GM19351 (cell line): ENCODE results near the gene LHFPL3.
"Not testable (repeated sequence)": the region's sequence is repeated elsewhere in the genome, so short reads cannot be mapped to it uniquely, and the experiment has no call there.

Source experiments
- ATAC-seq: cut with Tn5 transposase; IDR thresholded peaks from one replicate; pipeline ENCODE4 v1.9.1; 2021; ENCODE audit warnings: mild to moderate bottlenecking, moderate library complexity; ENCODE audit not compliant: unreplicated experiment

Gene LHFPL3

DNA sequence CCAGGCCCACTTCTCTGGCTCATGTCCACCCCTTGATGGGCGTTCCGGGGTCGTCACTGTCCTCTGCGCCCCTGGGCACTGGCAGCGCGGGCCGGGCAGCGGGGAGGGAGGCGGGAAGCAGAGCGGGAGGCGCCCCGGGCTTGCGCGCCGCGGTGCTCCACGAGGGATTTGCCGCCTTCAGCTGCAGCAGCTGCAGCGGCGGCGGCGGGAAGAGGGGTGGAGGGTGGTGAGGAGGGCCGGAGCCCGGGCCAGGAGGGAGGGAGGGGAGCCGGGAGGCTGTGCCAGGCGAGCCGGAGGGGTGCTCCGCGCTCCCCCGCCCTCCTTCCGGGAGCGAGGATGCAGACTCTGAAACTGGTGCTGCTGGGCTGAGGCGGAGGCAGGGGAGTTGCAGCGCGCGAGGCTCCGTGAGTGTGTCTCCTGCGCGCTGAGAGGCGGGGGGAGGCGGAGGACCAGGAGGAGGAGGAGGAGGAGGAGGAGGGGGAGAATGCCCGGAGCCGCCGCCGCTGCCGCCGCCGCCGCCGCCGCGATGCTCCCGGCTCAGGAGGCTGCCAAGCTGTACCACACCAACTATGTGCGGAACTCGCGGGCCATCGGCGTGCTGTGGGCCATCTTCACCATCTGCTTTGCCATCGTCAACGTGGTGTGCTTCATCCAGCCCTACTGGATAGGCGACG is at the start of gene LHFPL3:
LHFPL3 (plus strand) TSS at position 308 of the 674 bp plus-strand sequence.
- no peak for ATAC-seq

DNA sequence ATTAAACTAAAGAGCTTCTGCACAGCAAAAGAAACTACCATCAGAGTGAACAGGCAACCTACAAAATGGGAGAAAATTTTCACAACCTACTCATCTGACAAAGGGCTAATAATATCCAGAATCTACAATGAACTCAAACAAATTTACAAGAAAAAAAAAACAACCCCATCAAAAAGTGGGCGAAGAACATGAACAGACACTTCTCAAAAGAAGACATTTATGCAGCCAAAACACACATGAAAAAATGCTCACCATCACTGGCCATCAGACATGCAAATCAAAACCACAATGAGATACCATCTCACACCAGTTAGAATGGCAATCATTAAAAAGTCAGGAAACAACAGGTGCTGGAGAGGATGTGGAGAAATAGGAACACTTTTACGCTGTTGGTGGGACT is 46.7 kb upstream of the LHFPL3 start:
- ATAC-seq = not testable (repeated sequence)

DNA sequence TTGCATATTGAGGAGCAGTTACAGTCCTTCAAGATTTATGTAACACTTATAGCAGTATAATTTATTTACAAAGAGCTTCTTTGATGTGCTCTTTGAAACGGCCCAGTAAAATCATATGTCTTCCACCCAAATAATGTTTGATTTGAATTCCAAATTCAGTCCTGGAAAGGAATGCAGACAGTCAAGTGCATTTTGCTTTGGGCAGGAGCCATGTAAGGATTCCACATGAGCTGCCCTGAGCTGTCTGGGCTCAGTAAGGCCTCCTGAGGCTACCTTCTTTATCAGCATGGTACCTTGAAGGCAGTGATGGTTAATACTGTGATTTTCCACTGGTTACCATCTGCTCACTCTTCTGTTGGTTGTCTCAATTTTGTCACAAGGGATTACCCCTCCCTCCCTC is 41.6 kb upstream of the LHFPL3 start:
- no peak for ATAC-seq

DNA sequence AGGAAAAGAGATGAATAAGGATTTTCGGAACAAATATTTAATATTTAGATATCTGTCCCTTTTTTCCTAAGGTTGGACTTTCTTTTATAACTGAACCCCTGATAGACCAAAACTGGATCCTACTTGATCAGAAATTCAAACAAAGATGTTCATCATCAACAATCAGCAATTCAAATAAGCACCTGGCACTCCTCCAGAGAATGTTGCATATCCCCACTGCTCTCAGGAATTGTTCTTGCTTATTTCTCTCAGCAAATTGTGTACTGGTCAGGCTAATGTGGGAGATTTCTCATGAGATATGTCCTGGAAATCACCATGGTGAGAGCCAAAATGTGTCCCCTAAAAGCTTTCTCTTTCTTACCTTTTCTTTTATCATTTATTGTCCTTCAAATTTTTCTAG is 40.3 kb upstream of the LHFPL3 start:
- ATAC-seq = no peak

DNA sequence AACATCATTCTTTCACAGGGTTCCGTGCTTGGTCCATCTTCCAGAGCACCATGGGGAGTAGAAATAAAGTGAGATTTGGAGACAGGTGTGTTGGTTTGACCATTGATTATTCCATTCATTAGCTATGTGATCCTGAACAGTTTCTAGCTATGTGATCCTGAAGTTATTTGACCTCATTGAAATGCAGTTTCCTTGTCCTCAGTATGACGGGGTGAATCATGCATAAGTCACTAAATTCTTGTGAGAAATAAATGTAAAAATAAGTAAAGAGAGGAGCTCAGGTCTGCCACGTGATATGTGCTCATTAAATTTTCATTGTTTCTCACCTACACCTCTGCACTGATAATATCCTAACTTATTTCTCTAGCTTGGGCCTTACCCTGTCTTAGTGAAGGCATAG is 34.1 kb upstream of the LHFPL3 start:
- ATAC-seq = no peak

DNA sequence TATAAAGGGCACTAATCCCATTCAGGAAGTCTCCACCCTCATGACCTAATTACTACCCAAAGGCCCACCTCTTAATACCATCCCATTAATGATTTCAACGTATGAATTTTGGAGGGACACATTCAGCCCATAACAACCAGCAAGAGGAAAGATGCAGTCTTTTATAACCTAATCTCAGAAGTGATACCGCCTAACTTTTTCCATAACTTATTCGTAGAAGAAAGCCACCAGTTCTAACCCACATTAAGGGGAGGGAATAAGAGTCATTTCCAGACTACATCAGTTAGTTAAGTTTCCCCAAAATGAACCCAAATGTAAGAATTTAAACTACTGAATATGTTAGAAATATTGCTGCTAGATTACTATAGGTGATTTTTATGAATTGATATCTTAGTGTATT is 32.1 kb upstream of the LHFPL3 start:
- no peak for ATAC-seq

DNA sequence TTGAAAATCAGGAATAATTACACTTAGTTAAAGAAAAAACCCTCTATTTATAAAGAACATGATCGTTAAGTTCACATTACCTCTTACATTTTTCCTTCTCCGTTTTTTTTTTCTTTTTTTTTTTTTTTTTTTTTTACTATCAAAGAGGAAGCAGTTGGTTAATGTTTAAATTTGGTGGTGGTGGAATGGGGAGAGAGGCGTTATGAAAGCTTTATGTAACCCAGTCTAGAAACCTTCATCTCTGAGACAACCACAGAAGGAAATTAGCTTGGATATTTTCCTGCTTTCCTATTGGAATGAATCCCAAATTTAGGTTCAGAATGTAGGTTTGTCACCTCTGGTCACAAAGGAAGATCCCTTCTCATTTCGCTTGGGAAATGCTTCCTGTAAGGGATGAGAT is 31.5 kb upstream of the LHFPL3 start:
- no peak for ATAC-seq

DNA sequence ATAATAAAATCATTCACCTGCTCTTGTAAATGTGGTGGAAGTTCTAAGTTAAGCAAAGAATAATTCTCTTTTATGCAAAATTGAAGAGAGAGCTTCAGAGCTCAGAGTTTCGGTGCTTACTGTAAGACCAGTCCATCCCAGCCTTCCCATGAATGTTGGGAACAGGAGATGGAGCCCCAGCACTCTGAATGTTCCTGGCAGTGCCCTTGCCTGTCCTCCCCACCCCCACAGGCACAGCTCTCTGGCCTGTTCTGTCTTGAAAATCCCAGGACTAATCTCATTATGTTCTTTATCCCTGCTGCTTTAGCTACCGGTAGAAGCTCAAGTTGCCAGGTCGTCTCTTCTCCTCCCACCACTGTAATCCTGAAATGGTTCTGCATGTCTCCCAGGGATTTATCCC is 29.1 kb upstream of the LHFPL3 start:
- ATAC-seq = no peak

DNA sequence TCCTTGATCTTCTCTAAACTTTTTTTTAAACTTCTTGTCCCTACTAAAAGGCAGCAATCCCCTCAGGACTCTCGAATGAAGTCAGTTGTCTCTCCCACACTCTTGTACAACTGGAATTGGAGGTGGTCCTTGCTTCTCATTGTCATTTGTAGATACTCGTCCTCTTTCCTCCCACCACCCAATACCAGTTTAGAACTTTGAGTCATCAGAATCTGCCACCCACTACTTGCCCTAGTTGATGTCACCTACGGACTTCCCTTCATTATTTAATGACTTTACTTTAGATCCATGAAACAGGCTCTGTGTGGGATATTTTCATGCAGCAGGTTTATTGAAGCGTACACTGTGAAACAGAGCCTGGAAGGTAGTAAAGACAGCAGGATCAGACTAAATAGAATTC is 28.6 kb upstream of the LHFPL3 start:
- no peak for ATAC-seq

DNA sequence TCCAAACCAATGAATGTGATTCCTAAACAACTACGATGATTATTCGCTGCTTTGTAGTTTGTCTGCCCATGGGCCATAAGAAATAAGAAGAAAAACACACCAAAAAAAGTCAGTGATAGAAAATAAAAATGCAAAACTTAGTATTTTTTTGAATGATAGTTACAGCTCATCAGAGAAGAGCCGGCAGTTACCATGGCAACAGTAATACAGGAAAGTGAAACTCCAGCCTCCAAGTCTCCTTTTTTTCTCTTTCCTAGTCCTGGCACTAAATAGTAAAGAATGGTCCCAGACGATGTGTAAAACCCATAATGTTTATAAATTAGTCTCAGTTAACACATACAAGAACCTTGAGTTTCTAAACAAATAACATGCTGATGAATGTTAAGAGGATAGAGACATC is 21.6 kb upstream of the LHFPL3 start:
- no peak for ATAC-seq

DNA sequence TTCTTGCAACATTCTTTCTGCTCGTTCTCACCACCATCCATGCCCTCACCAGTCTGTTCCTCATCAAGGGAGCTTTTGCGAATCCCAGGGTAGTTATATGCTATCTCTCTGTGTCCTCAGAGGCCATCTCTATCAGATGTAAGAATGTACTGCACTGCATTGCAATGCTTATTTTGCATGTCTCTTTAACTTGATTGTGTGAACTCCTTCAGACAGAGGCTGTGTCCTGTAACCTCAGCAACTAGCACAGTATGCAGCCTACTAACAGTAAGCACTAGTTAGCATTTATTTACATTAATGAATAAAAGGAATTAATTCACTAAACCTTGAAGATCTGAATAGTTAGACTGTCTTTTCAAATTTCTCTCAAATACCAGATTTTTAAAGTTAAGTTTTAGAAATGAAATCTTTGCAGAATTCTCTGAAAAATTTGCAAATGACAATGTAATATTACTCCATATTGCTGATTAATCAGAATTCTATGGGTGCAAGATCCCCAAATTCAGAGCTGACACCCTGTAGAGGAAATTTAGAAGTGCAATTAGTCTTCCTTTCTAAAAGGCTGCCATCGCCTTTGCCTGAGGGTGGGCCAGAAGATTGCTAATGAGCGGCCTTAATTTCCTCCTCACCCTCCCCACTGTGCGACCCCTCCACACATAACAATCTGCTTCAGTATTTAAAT is 10.3 kb upstream of the LHFPL3 start:
- no peak for ATAC-seq

DNA sequence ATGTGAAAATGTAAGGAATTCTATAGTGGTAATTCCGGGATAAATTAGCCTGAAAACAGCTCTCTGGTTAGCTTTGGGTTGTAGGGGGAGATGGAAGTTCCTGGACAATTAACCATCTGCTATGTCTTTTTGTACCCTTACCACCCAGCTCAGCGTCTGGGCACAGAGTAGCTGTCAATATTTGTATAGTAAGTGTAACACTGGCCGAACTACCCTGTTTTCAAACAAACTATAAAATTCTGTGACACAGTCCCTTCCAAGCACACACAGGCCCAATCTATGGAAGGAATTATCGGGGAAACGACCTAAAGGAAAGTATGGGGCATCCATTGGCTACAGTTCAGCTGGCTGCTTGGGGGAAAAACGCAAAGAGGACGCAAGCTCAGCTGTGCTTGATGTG is 869 bp upstream of the LHFPL3 start:
- ATAC-seq = no peak

DNA sequence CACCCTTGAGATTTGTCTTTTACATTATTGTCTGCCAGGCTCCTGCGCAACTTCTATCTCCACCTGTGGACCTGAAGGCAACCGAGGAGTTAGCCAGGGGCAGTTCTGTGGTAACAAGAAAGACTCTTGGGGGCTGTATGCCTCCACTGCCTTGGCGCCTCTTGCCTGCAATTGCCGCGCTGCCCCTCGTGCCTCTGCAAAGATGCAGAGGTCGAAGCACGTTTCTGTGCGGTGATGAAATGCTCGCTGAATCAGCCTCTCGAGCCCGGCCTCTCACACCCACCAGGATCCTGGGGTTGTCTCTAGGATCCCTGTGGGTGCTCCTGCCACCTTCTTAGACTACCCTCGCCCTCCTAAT is 486 bp upstream of the LHFPL3 start:
- ATAC-seq = no peak

DNA sequence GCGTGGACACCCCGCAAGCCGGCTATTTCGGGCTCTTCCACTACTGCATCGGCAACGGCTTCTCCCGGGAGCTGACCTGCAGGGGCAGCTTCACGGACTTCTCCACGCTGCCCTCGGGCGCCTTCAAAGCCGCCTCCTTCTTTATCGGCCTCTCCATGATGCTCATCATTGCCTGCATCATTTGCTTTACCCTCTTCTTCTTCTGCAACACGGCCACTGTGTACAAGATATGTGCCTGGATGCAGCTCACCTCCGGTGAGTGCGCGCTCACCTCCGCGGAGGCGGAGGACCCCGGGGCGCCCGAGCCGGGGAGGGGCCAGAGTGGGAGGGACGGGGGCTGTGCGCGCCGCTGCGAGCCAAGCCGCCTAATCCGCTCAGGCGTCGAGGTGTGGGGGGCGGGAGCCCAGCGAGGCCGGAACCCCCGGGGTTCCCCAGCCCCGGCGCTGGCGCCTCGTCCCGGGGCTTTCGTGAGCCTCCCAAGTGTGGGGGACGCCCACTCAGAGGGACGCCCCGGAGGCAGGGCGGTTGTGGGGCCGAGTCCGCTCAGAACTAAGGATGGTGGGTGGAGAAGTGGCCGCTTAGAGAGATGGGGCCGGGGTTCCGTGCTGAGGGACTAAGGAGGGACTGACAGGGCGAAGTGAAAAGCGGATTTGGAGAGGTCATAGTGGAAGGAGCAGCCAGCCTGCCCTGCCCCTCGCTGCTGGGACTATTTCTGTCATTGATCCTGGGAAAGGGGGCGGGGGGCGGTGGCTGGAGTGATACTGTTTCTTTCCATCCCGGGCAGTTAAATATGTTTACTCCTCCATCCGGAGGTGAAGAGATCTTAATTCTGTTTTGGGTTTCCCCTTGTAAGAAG is 795 bp downstream of the LHFPL3 start:
- ATAC-seq = no peak

DNA sequence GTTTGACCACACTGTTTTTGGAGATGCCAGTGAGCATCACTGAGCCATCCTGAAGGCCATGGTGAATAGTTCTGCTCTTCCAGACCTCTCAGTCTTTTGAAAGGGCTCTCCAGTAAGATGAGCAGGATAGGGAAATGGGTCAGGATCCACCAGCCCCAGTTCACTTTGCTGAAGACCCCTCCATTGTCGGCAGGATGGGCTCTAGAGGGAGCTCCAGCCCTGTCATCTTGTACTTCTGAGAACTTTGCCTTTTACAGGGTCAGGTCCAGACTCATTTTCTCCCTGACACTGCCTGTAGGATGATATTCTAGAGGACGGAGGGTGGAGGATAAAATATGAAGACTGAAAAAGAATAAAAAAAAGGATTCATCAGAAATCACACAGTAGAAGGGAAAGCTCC is 13.1 kb downstream of the LHFPL3 start:
- ATAC-seq = no peak

DNA sequence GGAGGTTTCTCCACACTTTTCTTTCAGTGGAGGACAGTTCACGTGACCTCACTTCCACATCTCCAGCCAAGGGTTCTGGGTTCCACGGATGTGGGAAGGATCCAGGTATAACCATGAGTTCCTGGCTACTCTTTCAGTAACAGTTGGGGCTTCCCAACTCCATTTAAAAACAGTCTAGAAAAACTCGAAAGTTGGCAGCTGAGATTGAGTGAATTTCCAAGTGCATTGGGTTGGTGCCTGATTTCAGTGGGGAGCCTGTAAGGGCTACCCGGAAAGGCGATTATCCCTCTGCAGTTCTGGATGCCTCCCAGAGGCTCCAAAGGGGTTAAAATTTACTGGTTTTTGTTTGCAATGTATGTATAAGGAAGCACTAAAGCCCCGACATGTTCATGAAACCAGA is 24.3 kb downstream of the LHFPL3 start:
- ATAC-seq = no peak

DNA sequence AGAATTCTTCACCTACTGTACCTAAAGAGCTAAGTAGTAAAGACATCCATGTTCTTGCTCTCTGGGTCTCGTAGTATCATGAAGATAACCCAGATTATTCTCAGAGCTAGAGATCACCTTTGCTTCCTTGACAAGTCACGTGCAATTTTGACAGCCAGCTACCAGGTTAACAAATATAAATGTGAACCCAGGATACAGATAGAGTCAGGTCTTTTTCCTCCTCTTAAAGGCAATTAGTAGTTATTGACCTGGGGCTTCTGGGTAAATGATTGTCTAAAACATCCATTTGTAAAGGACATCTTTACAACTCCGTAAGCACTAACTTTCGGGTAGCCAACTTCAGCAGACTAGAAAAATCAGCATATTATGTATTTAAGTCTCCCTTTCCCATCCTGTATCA is 28.8 kb downstream of the LHFPL3 start:
- ATAC-seq = no peak

DNA sequence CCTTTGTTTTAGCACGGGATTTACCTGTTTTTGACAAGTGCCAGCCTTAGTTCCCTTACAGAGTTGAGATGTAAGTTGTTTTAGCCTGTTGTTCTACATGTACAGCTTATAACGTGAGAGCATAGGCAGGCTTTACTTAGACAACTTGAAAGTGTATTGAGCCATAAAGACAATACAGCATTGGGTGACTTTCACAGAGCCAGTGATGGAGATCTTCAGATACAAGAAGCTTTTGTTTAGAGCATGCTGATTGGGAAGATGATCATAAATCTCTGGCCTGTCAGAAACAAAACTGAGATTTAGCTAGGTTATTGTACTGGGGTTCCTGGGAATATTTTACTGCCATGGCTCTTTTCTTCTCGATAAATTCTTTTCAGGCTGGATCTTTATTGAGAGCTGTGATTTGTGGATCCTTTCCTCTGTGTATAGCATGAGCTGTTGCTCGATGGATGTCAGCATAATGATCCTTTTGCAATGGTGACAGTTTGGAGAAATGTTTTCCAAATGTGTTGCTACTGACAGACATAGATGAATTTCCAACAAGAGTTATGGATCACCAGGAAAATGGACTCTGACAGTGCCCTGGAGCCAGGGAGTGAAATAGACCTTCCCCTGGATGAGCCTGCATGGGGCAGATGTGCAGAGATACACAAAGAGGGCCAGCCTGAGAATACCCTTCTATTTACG is 30.2 kb downstream of the LHFPL3 start:
- no peak for ATAC-seq

DNA sequence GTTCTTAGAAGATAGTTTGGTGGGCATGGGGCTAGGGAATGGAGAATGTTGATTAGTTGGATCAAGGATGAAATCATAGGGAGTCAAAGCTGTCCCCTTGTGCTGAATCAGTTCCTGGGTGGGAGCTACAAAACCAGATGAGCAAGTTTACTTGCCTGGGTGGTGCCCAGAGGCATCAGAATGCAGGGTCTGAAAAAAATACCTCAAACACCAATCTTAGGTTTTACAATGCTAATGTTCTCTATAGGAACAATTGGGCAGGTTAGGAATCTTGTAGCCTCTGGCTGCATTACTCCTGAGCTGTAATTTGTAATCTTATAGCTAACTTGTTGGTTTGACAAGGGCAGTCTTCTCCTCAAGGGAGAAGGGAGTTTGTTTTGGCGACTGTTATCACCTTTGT is 34.4 kb downstream of the LHFPL3 start:
- no peak for ATAC-seq

DNA sequence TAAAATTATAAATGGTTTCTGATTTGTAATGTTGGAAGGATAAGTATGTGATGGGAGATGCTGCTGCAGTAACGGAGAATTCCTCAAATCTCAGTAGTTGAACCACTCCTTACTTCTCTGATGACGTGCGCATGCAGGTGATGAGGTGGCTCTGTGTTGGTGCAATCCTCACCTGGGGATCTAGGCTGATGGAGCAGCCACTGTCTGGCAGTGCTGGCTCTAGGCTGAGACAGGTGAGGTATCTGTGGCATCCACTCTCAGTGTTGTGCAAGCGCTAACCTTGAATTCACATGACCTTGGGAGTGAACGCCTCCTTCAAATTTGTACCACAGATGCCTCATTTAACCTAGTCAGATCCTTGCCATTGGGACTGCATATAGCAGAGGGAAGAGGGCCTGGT is 35.0 kb downstream of the LHFPL3 start:
- no peak for ATAC-seq

DNA sequence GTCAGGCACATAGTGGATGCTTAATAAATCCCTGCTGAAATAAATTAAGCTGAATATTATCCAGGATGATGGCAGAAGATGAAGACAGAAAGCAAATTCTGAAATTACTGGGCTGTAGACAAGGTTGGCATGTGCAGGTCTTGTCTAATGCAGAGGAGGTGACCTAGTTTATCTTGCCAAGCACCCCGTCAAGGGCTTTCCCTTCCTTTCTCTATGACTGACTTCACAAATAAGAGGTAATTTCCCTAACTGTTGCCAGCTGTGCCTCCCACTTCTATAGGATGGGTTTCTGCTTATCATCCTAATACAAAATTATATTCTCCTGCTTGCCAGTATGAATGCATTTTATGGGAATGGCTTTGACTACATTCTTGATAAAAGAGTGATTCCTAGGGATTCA is 38.0 kb downstream of the LHFPL3 start:
- ATAC-seq = no peak

DNA sequence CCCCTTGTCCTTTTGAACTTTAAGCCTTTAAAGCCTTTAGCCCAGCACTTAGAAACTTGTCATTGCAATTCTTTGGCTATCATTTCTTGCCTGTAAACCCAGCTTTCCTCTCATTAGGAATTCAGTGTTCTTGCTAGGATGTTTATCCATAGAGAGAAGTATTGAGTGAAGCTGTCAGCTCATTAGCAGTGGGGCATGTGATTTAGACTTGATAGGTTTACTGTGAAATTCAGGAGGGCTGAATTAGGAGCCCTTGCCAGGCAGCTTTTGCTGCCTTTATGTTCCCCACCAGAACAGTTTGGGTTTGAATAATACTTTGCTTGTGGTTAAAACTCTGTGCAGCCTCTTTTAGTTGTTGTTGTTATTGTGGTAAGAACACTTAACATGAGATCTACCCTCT is 39.5 kb downstream of the LHFPL3 start:
- ATAC-seq = no peak
